HG03139 (cell line): Measurements from ENCODE around the gene LSP1.
"Not testable (repeated sequence)": the region's sequence is repeated elsewhere in the genome, so short reads cannot be mapped to it uniquely, and the experiment has no call there.

Experiments
- ATAC-seq: cut with Tn5 transposase; IDR thresholded peaks from one replicate; pipeline ENCODE4 v1.9.1; 2021; ENCODE audit not compliant: unreplicated experiment

LSP1 gene, protein sequence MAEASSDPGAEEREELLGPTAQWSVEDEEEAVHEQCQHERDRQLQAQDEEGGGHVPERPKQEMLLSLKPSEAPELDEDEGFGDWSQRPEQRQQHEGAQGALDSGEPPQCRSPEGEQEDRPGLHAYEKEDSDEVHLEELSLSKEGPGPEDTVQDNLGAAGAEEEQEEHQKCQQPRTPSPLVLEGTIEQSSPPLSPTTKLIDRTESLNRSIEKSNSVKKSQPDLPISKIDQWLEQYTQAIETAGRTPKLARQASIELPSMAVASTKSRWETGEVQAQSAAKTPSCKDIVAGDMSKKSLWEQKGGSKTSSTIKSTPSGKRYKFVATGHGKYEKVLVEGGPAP

GRCh38 chr11:1852877-1853276, at the start of gene LSP1:
LSP1 (plus strand) TSS chr11:1853084; CDS start chr11:1853145, 61 bp downstream.
- peak; percentile 38 for ATAC-seq

DNA sequence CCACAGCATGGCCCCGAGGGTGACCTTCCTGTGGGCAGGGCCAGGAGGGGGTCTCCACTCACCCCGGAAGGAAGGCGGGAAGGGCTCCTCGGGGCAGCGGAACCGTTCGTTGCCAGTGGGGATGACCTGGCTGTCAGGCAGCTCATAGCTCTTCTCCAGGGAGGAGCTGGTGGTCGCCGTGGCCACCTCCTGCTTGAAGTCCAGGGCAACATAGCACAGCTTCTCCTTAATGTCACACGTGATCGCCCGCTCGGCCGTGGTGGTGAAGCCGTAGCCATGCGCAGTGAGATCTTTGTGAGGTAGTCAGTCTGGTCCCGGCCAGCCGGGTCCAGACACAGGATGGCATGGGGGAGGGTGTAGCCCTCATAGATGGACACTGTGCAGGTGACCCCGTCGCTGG, 49.6 kb upstream of the LSP1 start:
- no peak for ATAC-seq

- ATAC-seq = not testable (repeated sequence)
Observed at GRCh38 chr11:1803835-1804519, 48.9 kb upstream of the LSP1 start.

- ATAC-seq = no peak
Observed at GRCh38 chr11:1805525-1805924, 47.4 kb upstream of the LSP1 start.

DNA sequence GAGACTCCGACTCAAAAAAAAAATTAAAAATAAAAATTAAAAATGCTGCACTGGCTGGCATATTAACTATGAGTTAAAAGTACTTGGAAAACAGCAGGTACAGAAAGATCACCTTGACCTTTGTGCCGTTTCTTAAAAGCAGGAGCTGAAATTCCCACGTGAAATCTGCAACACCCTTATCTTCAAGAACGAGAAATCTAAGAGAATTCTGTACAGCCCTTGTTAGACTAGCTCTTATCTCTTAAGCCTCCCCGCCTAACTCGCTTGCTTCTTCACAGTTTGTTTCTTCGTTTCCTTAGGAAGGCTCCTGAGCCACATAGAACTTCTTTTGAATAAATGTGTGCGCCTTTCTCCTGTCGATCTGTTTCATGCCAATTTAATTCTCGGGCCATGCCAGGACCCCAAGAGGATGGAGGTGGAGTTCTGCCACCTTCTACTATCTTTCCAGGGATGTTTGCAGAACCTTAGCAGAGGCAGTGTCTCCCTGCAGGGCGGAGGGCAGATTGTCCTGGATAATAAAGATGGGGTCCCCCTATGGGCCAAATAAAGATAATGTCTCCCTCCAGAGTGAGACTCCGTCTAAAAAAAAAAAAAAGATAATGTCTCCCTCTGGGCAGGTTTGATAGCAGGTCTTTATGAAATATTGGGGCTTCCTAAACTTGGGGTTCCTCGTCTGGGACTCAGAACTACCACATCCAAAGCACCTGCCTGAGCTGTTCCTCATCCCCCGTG, 45.5 kb upstream of the LSP1 start:
- no peak for ATAC-seq

- no peak for ATAC-seq
Observed at GRCh38 chr11:1810761-1811160, 42.1 kb upstream of the LSP1 start.

DNA sequence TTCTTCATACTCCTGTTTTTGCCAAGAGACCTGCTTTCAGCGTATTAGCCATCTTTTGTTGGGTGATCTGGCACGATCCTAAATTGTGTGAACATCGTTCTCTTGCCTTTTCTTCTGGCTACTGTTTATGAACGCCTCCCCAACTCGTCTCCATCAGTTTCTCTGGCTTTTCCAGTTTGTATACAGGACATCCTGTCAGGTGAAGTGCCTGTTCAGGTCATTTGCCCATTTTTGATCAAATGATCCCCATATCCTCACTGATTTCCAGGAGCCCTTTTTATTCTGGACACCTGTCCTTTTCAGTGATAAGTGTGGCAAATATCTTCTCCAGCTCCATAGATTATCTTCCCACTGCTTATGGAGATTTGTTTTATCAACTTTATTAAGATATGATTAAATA, 40.6 kb upstream of the LSP1 start:
- no peak for ATAC-seq

DNA sequence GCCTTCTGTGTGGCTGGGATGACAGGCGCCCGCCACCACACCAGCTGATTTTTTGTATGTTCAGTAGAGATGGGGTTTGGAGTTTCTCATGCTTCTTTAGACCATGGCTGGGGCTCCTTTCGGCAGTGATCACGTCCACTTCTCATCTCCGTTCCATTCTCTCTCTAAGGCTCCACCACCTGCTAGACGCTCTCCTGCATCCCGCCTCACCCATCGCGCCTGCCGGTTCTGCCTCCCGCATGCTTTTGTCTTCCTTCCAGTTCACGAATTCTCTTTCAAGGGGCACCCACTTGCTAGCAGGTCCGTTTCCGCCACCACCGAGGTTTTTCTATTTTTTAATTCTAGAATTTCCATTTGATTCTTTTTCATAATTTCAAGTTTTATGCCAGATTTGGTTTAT, 40.1 kb upstream of the LSP1 start:
- no peak for ATAC-seq

- ATAC-seq = not testable (repeated sequence)
Observed at GRCh38 chr11:1813356-1813755, 39.5 kb upstream of the LSP1 start.

DNA sequence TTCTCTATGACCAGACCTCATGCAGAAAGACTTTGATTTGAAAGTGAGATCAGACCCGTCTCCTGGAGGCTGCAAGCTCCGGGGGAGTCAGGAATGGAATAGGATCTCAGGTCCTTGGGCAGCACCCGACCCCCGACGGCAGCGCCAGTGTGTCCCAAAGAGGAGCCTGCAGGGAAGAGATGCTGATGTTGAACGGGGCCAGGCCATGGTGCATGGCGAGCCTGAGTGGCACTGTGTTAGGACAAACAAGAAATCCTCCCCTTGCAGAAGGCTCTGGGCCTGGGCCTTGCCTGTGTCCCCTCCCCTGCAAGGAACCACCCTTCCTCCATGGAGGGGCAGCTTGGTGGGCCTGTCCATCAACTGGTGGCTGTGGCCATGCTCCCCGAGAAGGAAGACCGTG, 38.2 kb upstream of the LSP1 start:
- no peak for ATAC-seq

GRCh38 chr11:1815311-1815710, 37.6 kb upstream of the LSP1 start:
- no peak for ATAC-seq

- no peak for ATAC-seq
Observed at GRCh38 chr11:1815751-1816150, 37.1 kb upstream of the LSP1 start.

DNA sequence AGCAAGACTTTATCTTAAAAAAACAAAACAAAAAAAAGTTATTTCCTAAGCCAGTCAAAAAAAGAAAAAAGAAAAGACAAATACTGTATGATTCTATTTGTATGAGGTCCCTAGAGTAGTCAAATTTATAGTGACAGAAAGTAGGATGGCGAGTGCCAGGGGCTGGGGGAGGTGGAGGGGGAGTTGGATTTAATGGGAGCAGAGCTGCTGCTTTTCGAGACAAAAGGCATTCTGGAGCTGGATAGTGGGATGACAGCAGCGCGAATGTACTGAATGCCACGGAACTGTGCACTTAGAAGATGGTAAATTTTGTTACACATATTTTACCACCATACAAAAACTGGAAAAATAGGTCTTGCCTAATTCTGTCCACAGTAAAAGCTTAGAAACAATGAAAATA, 35.9 kb upstream of the LSP1 start:
- no peak for ATAC-seq

GRCh38 chr11:1817511-1817910, 35.4 kb upstream of the LSP1 start:
- no peak for ATAC-seq

GRCh38 chr11:1819074-1819473, 33.8 kb upstream of the LSP1 start:
- no peak for ATAC-seq

- no peak for ATAC-seq
Observed at GRCh38 chr11:1820463-1821325, 32.2 kb upstream of the LSP1 start.

- ATAC-seq = no peak
Observed at GRCh38 chr11:1821562-1821961, 31.3 kb upstream of the LSP1 start.

- no peak for ATAC-seq
Observed at GRCh38 chr11:1822648-1823375, 30.1 kb upstream of the LSP1 start.

DNA sequence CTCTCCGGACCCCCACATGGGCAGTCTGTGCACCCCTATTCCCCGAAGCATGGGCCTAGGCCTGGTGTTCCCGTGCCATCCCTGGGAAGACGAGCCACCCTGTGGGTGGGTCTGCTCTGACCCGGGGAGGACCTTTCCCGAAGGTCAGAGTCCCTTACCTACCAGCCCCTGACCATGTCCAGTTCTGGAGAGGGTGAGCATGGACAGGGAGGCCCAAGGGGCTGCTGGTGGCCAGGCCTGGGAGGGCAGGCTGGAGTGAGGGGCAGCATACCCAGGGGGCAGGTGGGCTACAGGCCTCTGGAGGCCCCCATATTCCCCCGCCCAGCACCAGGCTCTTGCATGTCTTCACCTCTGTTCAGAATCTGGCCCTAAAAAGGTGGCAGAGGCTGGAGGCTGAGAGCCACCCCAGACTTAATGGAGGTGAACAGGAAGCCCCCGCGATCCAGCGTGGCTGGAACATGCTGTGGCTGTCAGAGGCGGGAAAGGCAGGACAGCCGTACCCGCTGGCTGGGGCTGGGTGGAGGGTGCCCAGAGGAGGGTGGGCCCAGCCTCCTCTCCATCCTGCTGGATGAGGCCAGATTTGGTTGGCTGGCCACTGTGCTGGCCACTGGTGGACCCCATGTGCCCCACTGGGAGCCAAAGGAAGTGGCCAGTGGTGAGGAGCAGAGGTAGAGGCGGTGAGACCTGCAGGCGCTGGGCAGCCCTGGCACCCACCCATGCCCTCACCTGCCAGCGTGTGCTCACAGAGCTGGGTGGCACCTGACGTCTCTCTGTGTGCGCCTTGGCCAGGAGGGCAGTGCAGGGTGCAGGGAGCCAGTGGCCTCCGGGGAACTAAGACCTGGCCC, 29.3 kb upstream of the LSP1 start:
- ATAC-seq = no peak
